T follicular helper cell (primary cell): Measurements from ENCODE around the gene KCNMB4.
A peak's percentile ranks its signal among the peaks of the same experiment; 100 is the strongest.

Source experiments
- DNase-seq: peaks from one replicate; pipeline ENCODE4 v3.0.0-alpha.2; 2020; ENCODE audit warnings: low read depth
- total RNA-seq, 2 experiments: gene quantifications; one replicate each; lab custom pipeline; 2026; lab: John Stamatoyannopoulos, UW

KCNMB4 gene, protein sequence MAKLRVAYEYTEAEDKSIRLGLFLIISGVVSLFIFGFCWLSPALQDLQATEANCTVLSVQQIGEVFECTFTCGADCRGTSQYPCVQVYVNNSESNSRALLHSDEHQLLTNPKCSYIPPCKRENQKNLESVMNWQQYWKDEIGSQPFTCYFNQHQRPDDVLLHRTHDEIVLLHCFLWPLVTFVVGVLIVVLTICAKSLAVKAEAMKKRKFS
- 1.2 to 5.4 reads per million in 2 experiments for total RNA-seq

DNA sequence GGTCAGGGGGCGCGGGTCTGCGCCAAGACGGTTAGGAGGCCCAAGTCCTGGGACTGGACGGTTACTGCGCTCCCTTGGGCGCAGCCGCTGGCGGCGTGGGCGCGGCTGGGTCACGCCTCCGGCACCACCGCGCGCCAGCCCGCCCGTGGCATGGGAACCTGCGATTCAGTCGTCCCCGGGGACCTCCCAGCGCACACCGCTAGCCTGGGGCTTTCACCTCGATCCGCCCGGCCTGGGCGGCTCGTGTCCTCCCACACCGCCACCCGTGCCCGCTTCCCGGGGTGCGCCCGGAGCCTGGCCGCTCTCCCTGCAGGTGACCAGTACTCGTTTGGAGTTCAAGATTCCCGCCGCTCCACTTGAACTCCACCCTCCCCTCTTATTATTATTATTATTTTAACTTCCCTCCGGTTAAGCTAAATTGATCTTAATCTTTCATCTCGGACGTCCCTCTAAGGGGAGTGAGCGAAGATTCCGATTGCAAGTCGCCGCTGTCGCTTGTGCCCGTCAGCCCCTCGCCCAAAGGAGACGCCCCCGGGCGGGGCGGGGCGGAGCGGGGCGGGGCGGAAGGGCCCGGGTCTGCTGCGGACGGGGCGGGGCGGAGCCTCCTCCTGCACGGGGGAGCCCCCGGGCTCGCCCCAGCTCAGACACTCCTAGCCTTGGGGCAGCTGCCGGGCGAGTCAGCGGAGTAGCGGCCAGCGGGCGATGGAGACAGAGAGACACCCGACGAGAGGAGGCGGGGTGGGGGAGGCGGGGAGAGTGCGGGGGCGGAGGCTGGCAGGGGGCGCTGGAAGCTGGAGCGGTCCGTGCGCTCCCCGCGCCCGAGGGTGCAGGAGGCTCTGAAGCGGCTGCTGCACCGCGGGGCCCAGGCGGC is at the start of gene KCNMB4:
TSS of gene KCNMB4 (plus strand) at position 643 of the 871 bp plus-strand sequence. CDS start 445 bp downstream, outside the sequence.
- peak; percentile 59 for DNase-seq

DNA sequence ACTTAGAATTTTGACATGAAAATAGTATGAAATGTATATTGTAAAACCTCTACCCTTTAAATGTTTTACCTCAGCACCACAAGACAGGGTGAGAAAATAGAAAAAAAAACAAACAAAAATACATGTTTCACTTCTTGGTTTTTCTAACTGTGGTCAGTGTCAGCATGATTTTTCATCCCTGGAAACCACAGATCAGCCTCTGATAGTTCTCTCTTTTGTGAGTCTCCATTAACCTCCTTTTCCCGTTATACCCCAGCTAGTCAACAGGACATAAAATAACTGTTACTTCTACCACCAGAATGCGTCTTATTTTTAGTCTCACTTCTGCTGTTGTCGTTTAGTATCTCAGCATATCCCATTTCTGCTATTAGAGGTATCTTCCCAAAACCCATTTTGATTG is 48.3 kb upstream of the KCNMB4 start:
- DNase-seq, result no peak

DNA sequence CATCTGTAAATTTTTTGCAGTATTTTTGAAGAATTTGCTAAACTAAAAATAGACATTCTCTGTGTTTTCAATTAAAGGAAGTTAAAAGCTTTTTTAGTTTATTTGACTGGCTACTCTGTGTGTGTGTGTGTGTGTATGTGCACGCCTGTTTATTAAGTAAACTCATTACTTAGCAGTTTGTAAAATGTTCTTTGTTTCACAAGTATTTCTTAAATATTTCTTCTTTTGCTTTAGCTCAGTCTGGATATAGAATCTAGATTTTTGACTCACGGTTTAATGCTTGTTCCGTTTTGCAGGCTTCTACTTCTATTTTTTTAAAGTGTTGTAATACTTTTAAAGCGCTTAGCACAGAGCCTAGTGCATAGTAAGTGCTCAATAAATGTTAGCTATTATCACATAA is 46.5 kb upstream of the KCNMB4 start:
- no peak for DNase-seq

DNA sequence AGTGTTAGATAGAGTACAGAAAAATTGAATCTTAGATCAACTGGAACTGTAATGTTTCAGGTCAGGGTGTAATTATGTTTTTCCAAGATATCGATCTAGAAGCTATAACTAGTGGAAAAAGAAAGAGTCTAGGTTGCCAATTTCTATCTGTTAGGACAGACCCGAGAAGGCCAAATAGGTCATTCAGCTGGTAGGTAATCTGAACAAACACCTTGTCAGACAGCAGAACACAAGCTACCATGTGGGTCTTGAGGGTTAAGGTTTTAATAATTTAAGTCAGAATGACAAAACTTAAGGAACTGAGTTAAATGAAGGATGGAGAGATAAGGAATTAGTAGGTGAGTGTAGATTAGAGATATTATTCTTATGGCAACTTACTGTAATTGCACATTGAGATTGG is 44.9 kb upstream of the KCNMB4 start:
- DNase-seq, result no peak

DNA sequence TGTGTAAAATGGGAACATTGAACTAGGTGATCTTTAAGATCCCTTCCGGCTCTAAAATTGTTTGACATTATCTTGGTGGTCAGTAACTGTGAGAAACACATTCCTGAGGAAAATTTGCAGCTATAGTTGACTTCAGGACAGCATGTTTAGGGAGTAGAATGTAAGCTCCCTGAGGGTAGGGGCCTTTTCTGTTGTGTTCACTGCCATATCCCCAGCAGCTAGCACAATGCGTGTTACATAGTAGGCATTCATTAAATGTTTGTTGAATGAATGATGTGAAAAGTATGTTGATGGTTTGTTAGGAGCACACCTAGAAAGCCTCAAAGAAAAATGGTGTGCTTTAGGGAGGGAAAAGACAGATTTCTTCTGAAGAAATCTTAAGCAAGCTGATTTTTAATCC is 38.5 kb upstream of the KCNMB4 start:
- no peak for DNase-seq

DNA sequence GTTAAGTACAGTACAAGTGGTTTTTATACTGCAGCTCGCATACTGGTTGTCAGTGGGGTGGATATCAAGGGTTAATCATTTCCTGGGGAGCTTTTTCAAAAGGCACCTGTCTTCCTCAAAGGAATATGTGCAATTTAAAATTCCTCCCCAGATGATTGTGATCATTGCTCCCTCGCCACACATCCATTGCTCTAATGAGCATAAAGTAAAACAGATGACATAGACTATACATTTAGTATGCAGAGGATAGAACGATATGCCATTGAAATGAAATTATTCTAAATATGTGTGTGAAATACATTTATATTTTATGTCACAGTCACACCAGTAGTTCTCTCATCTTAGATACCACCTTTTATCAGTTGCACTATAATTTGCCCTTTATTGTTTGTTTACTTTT is 36.4 kb upstream of the KCNMB4 start:
- DNase-seq, result no peak

DNA sequence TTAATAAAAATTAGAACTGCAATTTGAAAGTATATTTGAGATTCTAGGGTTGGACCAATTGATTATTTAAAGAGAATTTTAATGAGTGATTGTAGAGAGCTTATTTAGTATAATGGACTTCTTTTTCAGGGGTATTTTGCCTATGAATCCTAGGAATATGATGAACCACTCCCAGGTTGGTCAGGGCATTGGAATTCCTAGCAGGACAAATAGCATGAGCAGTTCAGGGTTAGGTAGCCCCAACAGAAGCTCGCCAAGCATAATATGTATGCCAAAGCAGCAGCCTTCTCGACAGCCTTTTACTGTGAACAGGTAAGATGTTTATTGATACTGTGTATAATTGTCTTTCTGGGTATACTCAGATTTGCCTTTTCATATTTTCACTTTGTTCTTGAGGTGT is 35.9 kb upstream of the KCNMB4 start:
- no peak for DNase-seq

DNA sequence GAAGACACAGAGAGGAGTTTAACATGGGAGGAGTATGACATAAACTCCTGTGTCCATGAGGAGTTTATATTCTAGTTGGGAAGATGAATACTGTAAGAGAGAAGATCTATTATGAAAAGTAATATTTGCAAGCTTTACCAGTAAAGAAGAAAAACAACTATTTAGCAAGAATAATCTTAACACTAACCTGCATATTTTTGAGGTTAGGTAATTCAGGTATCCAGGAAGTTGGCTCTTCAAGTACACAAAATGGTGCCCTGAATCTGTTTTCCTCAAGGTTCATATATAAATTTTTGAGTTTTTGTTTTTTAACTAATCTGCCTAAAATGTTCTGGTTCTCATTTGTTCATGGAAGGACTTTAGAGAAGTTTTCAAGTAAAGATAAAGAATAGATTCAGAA is 33.9 kb upstream of the KCNMB4 start:
- DNase-seq, result no peak

DNA sequence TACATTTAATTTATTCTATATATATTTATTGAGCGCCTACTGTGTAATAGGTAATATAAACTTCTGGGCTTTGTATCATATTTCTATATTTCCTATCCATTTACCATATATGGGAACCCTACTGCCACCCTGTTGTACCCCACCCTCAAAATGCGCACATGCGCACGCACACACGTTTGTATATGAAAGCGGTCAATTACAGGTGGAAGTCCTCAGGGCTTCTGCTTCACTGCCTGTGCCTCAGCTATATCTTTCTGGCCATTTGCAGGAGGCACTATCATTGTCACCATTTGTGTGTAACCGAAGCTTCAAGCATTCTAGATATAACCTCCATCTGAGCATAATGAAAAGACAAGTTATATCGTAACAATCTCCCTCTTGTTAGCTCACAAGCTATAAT is 31.3 kb upstream of the KCNMB4 start:
- DNase-seq, result no peak

DNA sequence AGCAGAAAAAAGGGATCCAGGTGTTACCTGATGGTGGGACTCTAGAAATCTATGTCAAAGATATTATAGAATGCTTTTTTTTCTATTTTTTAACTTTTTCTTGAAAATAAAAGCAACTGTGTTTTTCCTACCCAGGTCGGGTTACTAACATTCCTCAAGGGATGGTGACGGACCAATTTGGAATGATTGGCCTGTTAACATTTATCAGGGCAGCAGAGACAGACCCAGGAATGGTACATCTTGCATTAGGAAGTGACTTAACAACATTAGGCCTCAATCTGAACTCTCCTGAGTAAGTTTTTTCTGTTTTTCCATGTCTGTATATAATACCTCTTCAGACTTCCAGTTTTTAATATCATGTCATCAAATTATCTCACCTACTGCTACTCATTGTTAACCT is 27.6 kb upstream of the KCNMB4 start:
- DNase-seq, result no peak

DNA sequence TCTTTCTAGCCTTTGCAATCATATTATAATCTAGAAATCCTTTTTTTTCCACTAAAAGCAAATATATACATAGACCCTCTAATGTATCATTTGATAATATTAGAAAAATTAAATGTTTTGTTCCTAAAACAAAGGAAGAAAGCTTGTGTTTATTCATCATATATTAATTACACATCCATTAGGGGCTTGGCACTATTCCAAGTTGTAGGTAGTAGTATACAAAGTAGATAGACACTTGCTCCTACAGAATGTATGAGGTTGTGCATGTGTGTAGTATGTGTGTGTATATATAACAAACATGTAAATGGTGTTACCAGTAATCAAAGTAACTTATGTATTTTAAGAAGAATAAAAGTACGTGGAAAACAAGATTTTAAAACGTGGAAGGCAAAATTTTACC is 15.0 kb upstream of the KCNMB4 start:
- DNase-seq, result no peak

DNA sequence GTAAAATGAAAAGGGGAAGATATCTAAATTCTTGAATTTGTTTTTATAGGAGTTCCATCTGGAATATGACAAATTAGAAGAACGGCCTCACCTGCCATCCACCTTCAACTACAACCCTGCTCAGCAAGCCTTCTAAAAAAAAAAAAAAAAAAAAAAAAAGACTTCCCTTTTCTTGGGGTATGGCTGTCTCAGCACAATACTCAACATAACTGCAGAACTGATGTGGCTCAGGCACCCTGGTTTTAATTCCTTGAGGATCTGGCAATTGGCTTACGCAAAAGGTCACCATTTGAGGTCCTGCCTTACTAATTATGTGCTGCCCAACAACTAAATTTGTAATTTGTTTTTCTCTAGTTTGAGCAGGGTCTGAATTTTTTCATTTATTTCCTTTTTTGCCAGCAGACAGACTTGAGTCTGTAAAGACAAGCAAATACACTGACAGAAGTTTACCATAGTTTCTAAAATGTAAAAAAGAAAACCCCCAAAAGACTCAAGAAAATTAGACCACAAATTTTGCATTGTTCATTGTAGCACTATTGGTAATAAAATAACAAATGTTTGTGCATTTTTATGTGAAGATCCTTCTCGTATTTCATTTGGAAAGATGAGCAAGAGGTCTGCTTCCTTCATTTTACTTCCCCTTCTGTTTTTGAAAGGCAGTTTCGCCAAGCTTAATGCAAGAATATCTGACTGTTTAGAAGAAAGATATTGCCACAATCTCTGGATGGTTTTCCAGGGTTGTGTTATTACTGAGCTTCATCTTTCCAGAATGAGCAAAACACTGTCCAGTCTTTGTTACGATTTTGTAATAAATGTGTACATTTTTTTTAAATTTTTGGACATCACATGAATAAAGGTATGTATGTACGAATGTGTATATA is 12.1 kb upstream of the KCNMB4 start:
- DNase-seq, result no peak

DNA sequence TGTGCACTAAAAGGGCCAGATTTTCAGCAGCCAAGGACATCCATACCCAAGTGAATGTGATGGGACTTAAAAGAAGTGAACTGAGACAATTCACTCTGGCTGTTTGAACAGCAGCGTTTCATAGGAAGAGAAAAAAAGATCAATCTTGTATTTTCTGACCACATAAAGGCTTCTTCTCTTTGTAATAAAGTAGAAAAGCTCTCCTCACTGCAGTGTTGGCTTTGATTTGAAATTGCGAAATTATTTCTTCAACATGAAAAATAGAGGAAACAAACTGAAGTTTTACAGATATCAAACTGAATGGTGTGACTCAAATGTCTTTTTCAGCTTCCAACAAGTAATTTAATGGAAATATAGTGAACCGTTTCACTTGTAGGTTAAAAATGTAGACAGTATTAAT is 11.3 kb upstream of the KCNMB4 start:
- no peak for DNase-seq

DNA sequence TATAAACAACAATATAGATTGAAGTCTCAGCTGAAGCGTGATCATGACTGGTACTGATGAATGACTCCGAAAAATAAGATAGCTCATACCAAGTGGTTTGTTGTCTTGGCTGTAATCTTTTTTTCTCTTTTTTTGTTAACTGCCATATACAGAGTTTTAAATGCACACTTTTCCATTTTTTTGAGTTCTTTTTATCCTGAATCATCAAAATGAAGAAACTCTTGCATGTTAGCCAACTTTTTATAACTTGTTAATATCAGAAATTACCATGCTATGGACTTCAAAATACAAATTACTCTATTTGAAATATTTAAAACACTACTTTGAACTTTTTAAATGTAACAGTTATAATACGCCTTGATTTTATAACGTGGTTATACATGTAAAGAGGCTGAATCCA is 10.1 kb upstream of the KCNMB4 start:
- DNase-seq, result no peak

DNA sequence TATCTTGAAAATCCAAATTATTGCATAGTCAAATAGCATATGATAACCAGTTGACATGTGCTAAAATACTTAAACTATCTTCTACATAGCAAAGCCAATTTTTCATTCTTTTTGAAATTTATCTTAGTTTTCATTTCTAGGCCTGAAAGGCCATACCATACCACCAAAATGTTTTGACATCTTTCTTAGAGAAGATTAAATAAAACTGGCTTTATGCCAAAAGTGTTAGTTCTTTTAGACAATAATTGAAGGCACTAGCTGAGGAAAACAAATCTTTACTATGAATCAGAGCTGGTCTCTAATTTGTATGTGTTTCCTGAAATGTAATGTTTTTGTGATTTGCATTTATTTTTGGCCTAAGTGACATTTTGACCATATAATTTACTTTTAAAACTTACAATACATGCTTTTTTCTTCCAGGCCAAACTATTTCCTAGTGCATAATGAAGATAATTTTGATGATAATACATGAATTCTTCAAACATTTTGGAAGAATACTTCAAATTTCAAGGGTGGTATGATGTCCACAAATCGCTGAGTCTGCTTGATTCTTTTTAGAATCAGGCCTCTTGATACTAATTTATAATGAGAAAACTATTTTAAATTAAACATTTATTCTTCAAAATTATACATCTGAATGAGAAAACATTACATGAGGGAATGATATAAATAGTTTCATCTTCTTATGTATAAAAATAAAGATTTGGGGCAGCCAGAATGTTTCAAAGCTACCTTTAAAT is 6.5 kb upstream of the KCNMB4 start:
- no peak for DNase-seq

DNA sequence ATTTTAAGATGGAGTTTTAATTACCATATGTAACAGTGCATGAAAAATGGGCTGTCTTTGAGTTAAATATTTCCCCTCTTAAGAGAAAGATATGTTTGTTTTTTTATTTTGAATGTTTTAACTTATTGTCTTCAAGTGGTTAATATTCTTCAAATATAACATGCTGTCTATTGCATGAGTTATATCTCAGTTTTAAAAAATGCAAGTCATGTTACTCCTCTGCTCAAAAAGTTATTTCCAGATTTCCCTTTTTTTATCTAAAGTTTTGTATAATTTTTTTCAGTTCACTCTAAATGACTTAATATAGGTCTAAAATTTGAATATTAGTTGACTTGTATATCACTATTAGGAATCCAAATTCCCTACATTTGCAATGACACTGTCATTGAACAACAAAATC is 5.9 kb upstream of the KCNMB4 start:
- no peak for DNase-seq

DNA sequence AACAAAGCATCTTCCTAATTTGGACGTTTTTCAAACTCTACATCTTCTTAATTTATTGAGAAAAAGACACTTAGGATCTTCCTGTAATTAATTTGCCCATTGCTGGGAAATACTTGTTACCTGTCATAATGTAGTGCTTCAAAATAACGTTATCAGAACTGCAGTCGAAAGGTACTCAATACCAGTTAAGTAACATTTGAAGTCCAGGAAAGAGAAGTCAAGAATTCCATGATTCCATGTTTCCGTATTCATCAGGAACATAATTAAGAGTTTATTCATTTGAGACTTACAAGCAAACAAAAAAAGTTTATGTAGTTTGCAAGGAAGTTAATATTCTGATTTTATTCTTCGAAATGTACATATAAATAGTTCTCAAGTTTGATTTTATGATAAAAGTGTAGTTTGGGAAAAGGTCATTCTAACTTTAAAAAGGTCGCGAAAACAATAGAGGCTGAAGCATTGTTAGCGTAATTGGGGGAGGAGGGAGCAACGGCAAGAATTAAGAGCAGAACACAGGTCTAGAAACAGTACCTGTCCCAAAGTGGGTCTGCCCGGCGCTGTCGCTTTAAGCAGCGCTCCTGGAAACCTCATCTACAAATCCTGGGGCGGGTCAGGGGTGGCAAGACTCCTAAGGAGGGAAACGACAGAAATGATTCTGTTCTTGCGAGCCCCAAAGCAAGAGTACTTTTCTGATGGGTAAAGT is 1.2 kb upstream of the KCNMB4 start:
- no peak for DNase-seq

DNA sequence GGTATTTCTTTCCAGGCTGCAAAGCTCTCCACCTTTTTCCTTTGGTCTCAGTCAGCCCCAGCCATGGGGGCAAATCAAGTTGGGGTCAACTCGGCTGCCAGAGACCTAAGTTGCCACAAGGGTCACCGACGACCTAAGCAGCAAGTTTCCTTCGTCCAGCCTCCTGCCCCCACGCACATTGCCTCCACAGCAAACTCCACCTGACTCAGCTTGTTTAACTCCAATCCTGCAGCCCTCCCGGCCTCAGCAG is 767 bp upstream of the KCNMB4 start:
- DNase-seq, result no peak

DNA sequence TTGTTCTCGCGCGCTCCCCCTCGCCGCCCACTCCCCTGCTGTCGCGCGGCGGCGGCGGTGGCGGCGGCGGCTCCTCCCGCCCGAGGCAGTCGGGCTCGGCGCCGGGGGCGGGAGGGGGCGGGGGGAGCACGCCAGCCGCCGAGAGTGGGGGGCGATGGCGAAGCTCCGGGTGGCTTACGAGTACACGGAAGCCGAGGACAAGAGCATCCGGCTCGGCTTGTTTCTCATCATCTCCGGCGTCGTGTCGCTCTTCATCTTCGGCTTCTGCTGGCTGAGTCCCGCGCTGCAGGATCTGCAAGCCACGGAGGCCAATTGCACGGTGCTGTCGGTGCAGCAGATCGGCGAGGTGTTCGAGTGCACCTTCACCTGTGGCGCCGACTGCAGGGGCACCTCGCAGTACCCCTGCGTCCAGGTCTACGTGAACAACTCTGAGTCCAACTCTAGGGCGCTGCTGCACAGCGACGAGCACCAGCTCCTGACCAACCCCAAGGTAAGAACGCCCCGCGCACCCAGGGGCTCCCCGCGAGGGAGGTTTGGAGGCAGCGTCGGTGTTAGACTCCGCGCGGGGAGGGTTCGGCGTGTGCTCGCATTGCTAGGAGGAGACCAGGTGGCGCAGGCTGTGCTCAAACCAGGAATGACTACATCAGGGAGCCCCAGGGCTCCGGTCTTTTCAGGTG is 629 bp downstream of the KCNMB4 start:
- peak; percentile 59 for DNase-seq

DNA sequence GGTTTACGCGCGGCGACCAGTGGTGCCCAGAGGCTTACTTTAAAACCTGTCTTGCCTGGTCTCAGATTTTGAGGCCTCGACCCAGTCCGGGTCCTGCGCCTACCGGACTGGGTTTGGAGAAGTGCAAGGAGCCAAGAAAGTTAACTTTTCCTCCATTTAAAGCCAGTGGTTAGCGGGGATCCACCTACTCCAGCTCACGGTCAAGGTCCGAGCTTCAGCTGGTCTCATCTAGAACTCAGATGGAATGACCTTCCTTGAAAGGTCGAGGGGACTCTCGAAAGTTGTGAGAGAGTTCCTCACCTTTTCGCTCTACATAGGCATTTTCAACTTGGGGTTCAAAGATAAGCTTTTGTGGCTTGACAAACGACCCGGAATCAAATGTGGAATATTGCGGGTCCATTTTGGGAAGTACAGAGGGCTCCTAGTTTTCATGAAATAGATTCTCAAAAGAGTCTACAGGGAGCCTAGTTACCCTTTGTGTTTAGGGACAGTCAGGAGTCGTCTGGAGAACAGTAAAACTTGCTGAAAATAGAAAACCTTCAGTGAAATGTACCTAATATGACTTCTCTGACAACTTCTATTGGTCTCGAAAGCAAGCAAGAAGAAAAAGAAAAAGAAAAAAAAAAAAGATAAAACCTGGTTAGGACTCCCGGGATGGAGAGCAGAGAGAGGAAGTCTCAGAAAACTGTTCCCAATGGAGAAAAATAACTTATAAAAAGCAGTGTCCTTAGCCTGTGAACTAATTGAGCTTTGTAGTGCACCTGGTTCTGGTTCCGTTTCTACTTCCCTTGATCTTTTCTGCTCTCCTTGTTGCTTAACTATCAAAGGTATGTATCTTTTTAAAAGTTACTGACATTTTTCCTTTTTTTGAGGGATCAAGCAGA is 1.4 kb downstream of the KCNMB4 start:
- DNase-seq, result no peak
